H1 (cell line): ENCODE data around the gene OR2A2. TPM values are rescaled to one million over a fixed set of nuclear protein-coding genes. Genes with fewer than 3 reads are reported as not detected.

Experiments used
- BACH1 ChIP-seq: IDR thresholded peaks from 2 replicates; pipeline ENCODE4 v1.6.1; 2012; ENCODE audit warnings: low read length, improper control_type of control experiment
- CBX5 ChIP-seq: fragments of 300-800, 300-1000 bp; sonication (generic); IDR thresholded peaks from 2 replicates; pipeline ENCODE4 v1.7.1; 2016; ENCODE audit warnings: antibody characterized with exemption, low read length, low read depth
- CHD7 ChIP-seq: fragments of 300-600 bp; sonication (generic); IDR thresholded peaks from 2 replicates; pipeline ENCODE4 v1.7.1; 2012; ENCODE audit warnings: low read length, moderate library complexity, mild to moderate bottlenecking, inconsistent platforms; ENCODE audit not compliant: insufficient replicate concordance
- JUN ChIP-seq: IDR thresholded peaks from 2 replicates; pipeline ENCODE4 v1.6.1; 2011; ENCODE audit warnings: low read depth, mild to moderate bottlenecking, improper control_type of control experiment, low read length
- JUND ChIP-seq: IDR thresholded peaks from 2 replicates; pipeline ENCODE4 v1.6.1; 2011; ENCODE audit warnings: mild to moderate bottlenecking, improper control_type of control experiment, low read length
- POU5F1 ChIP-seq: IDR thresholded peaks from 2 replicates; pipeline ENCODE4 v1.6.1; 2011; ENCODE audit warnings: low read depth, mild to moderate bottlenecking, low read length, moderate library complexity
- SP4 ChIP-seq: IDR thresholded peaks from 2 replicates; pipeline ENCODE4 v1.6.1; 2012; ENCODE audit warnings: low read length, inconsistent platforms
- SUZ12 ChIP-seq: fragments of 200-600 bp; sonication (generic); IDR thresholded peaks from 2 replicates; pipeline ENCODE4 v1.6.1; 2012; ENCODE audit warnings: mild to moderate bottlenecking, inconsistent platforms, low read length, moderate library complexity, mixed read lengths
- polyA plus RNA-seq, 7 experiments: library from polyadenylated mRNA; depleted of rRNA in 3 of 7; stranded (reverse) in 5 of 7; unstranded in 2 of 7; fragments of >200 nt in 5 of 7; fragments of 200-250 nt in 2 of 7; gene quantifications; 1 replicate in 5 of 7; 2 replicates in 1 of 7; 4 replicates in 1 of 7; pipeline versions ENCODE4 v1.2.1 to v1.2.3, GENCODE V29; 2011 to 2013; ENCODE audit warnings: missing spikeins in 2 of 7, mixed read lengths in 2 of 7
- total RNA-seq: library from RNA; stranded (reverse); fragmentation: NEBNext Ultra II Directional; extraction: Animal tissue kit (Norgen Biotek cat#: 25700); gene quantifications from 2 replicates; pipeline ENCODE4 v1.2.1, GENCODE V29; 2021

Gene OR2A2
- total and polyA plus RNA-seq, 2 of the 8 experiments (the other 6 are each of a cell fraction or from before 2014, with no cell fraction given), result not detected

GRCh38 chr7:144105211-144105610, 4.2 kb upstream of the OR2A2 start (continued):
- TF ChIP-seq CHD7 (no peak), POU5F1 (no peak), SP4 (no peak), JUN (no peak), JUND (no peak), SUZ12 (no peak), CBX5 (no peak), BACH1 (no peak)
